H1 (cell line): Measurements from ENCODE around the gene OSBPL5. TPM values are rescaled to one million over a fixed set of nuclear protein-coding genes. Genes with fewer than 3 reads are reported as not detected.
A peak's percentile ranks its signal among the peaks of the same experiment; 100 is the strongest.

ENCODE experiments used
- CREB1 ChIP-seq: IDR thresholded peaks from 2 replicates; pipeline ENCODE4 v1.6.1; 2012; ENCODE audit warnings: inconsistent platforms
- EGR1 ChIP-seq: IDR thresholded peaks from 2 replicates; pipeline ENCODE4 v1.6.1; 2011; ENCODE audit warnings: low read depth, low read length, borderline replicate concordance
- HDAC2 ChIP-seq, 2 experiments: fragments of 300-600 bp in 1 of 2; sonication (generic) in 1 of 2; IDR thresholded peaks; 2 replicates each; pipeline ENCODE4 v1.6.1; 2011 to 2012; ENCODE audit warnings: low read depth in 2 of 2, low read length in 2 of 2, mild to moderate bottlenecking in 2 of 2, moderate library complexity in 2 of 2, borderline replicate concordance in 1 of 2, inconsistent platforms in 1 of 2
- PHF8 ChIP-seq: fragments of 200-600 bp; sonication (generic); conservative IDR thresholded peaks from 2 replicates; pipeline ENCODE4 v1.7.1; 2012; ENCODE audit warnings: low read depth, mild to moderate bottlenecking, inconsistent platforms, low read length, moderate library complexity
- SP1 ChIP-seq: IDR thresholded peaks from 2 replicates; pipeline ENCODE4 v1.6.1; 2011; ENCODE audit warnings: low read depth, low read length
- SRF ChIP-seq: IDR thresholded peaks from 2 replicates; pipeline ENCODE4 v1.6.1; 2011; ENCODE audit warnings: mild to moderate bottlenecking, low read depth, low read length, moderate library complexity
- polyA plus RNA-seq, 7 experiments: library from polyadenylated mRNA; depleted of rRNA in 3 of 7; stranded (reverse) in 5 of 7; unstranded in 2 of 7; fragments of >200 nt in 5 of 7; fragments of 200-250 nt in 2 of 7; gene quantifications; 1 replicate in 5 of 7; 2 replicates in 1 of 7; 4 replicates in 1 of 7; pipeline versions ENCODE4 v1.2.1 to v1.2.3, GENCODE V29; 2011 to 2013; ENCODE audit warnings: missing spikeins in 2 of 7, mixed read lengths in 2 of 7
- total RNA-seq: library from RNA; stranded (reverse); fragmentation: NEBNext Ultra II Directional; extraction: Animal tissue kit (Norgen Biotek cat#: 25700); gene quantifications from 2 replicates; pipeline ENCODE4 v1.2.1, GENCODE V29; 2021

Gene OSBPL5
- total and polyA plus RNA-seq, 2 of the 8 experiments (the other 6 are each of a cell fraction or from before 2014, with no cell fraction given), result 3.4 to 9.9 TPM

DNA sequence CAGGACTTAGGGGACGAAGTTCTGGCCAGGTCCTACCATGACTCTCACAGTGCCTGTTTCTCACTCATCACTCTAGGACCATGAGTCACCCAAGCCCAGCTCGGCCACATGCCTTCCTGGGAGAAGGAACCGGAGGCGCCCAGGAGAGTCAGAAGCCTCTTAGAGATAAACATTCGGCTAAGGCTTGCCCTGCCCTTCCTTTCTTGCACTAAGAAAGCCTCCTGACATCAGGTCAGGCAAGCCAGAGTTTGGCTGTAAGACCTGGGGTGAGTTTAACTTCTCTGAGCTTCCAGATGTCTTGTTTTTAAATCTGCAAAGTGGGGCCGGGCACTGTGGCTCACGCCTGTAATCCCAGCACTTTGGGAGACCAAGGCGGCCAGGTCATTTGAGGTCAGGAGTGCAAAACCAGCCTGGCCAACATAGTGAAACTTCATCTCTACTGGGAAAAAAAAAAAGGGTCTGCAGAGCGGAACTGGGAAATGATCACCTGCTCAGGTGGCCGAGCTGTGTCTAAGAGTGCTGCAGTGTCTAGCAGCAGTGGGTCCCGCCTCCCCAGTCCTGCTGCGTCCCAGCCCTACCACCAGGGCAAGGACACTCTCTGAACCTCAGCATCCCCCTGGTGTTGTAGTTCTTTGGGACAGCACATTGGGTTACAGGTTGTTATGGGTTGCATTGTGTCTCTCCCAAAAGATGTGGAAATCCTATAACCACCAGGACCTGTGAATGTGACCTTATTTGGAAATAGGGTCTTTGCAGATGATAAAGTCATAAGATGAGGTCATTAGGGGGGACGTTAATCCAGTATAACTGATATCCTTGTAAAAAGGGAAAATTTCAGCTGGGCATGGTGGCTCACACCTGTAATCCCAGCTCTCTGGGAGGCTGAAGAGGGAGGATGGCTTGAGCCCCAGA lies 106.1 kb downstream of the OSBPL5 start (continued):
- TF ChIP-seq SRF, result peak; percentile 77; the same call in 1 of the 2 replicates
- TF ChIP-seq CREB1, result no peak
- no peak for TF ChIP-seq EGR1
- no peak for TF ChIP-seq SP1
- no peak for TF ChIP-seq PHF8
- no peak for TF ChIP-seq HDAC2 (IDR thresholded peaks at IDR 0.05; ENCODE audit: borderline replicate concordance in 1 of 2, low read depth in 2 of 2, low read length in 2 of 2)
